ENCODE data around the gene SH3D19.

GRCh38 chr4:151176685-151177084, 148.7 kb downstream of the SH3D19 start:
- TF ChIP-seq CTCF (IDR thresholded peaks at IDR 0.05) = no peak
- TF ChIP-seq POLR2A (IDR thresholded peaks at IDR 0.05) = no peak
- no peak for TF ChIP-seq EP300 (IDR thresholded peaks at IDR 0.05)
